Stimulated activated memory B cell treated with anti-CD40 and anti-IgM and Interleukin-4, amounts not matched to agents 10 μg/mL and 1 μg/mL and 100 μg/mL, for 72 hours (primary cell): ENCODE results near the gene CUTC.

Source experiments
- ATAC-seq: fragments of 150-1000 bp; cut with Tn5 transposase; 2 replicates; pipeline ENCODE4 v1.10.0; 2021
- H3K27ac Mint-ChIP-seq: one replicate; pipeline ENCODE4 v1.8.0; 2022; ENCODE audit warnings: mild to moderate bottlenecking, mixed read lengths
- H3K27me3 Mint-ChIP-seq: one replicate; pipeline ENCODE4 v1.8.0; 2022; ENCODE audit warnings: mixed read lengths
- H3K36me3 Mint-ChIP-seq: one replicate; pipeline ENCODE4 v1.8.0; 2022; ENCODE audit warnings: mixed read lengths
- H3K4me1 Mint-ChIP-seq: one replicate; pipeline ENCODE4 v1.8.0; 2022; ENCODE audit warnings: mixed read lengths
- H3K4me3 Mint-ChIP-seq: one replicate; pipeline ENCODE4 v1.8.0; 2022; ENCODE audit warnings: mild to moderate bottlenecking, moderate library complexity, mixed read lengths
- H3K9me3 Mint-ChIP-seq: one replicate; pipeline ENCODE4 v1.8.0; 2022; ENCODE audit warnings: mixed read lengths

CUTC gene

DNA sequence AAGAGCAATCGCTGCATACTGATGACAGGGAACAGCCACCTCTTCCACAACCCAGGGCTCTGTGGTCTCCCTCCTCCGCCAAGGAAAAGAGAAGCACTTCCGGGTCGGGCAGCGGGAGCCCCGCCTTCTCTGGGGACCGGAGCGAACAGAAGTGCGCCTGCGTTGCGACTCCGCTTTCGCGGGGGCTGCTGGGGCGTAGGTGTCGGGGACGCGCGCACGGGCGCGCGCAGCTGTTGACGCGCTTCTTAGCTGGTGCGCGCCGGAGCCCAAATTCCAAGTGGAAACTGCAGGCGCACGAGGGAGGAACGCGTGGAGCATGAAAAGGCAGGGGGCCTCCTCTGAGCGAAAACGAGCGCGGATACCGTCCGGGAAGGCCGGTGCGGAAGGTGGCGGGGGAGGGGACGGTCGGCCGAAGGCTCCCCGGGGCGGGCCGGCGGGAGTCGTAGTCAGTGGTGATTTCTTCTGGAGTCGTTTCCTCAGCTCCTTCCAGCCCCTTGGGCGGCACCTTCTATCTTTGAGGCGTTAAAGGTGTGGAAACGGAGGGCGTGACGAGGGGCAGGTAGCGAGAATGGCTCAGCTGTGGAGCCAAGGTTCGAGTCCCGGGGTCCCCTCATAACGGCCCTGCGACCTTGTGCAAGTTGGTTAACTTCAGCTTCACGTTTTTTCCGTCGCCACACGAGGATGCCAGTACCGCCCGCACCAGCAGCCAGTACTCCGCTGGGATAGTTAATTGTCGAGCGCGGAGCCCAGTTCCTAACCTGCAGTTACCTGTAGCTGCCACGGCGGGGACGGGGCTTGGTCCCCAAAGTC lies at the start of gene CUTC, which contains the start of gene COX15:
TSS of gene CUTC (plus strand) at position 202 of the 810 bp plus-strand sequence. CDS start at position 317, 115 bp downstream.
TSS of gene COX15 (minus strand) at position 95 of the 810 bp plus-strand sequence. CDS start at position 17, 78 bp downstream.
- no peaks in the 10 kb centered on the region for H3K9me3 Mint-ChIP-seq
- H3K4me1 Mint-ChIP-seq: peaks cover 32% of the 10 kb centered on the region
- ATAC-seq: peak; percentile 97
- peak within 1 kb of the TSS; percentile 100 for H3K27ac Mint-ChIP-seq
- H3K27me3 Mint-ChIP-seq: no peaks in the 10 kb centered on the region
- peaks cover 27% of the 10 kb centered on the region for H3K36me3 Mint-ChIP-seq
- peak within 1 kb of the TSS; percentile 98 for H3K4me3 Mint-ChIP-seq

DNA sequence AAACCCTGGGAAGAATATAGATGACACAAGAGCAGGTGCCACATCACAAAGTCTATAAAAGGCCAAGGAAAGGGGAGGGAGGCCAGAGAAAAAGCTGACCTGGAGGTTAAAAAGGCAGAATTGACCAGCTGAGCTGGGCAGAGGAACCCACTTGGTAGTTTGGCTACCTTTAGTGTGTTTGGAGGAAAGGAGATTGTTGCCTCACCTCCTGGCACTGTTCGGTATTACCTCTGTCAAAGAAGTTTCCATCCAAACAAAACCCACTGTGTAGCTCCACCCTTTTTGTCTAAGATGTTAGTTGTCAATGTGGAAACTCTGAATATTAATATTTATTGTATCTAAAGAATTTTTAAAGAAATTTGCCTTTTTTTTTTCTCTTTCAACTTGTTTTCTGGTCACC lies 49.3 kb upstream of the CUTC start:
- no peak overlapping the region for H3K27ac Mint-ChIP-seq
- H3K9me3 Mint-ChIP-seq: no peaks in the 10 kb centered on the region
- peaks cover 23% of the 10 kb centered on the region for H3K36me3 Mint-ChIP-seq
- no peaks in the 10 kb centered on the region for H3K27me3 Mint-ChIP-seq
- peaks cover 14% of the 10 kb centered on the region for H3K4me1 Mint-ChIP-seq
- H3K4me3 Mint-ChIP-seq: no peak overlapping the region
- ATAC-seq: no peak

GRCh38 chr10:99685597-99685967 lies 46.5 kb upstream of the CUTC start:
- ATAC-seq: peak; percentile 61
- H3K4me3 Mint-ChIP-seq: no peak overlapping the region
- H3K9me3 Mint-ChIP-seq: no peaks in the 10 kb centered on the region
- peak overlapping the region; percentile 16 for H3K27ac Mint-ChIP-seq
- peaks cover 14% of the 10 kb centered on the region for H3K4me1 Mint-ChIP-seq
- peaks cover 18% of the 10 kb centered on the region for H3K36me3 Mint-ChIP-seq
- H3K27me3 Mint-ChIP-seq: no peaks in the 10 kb centered on the region

DNA sequence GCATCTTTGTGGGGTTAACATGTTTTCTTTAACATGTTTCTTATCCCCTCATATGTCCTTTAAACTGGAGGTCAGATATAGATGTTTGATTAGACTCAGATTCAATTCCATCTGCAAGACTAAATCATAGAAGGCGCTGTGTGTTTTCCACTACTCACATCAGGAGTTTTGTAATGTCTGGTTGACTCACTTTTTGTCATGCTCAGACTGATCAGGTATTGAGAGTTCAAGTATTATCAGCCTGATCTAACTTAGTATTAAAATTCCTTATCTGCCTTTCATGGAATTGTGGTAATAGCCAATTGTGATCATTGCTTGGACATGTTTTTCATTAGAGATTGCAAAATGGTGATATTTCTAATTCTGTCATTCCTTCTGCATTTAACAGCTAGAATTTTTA lies 42.6 kb upstream of the CUTC start:
- peaks cover 14% of the 10 kb centered on the region for H3K4me1 Mint-ChIP-seq

GRCh38 chr10:99693933-99694583 lies 38.0 kb upstream of the CUTC start:
- H3K27ac Mint-ChIP-seq: no peak overlapping the region
- peaks cover 53% of the 10 kb centered on the region for H3K36me3 Mint-ChIP-seq
- H3K4me1 Mint-ChIP-seq: no peaks in the 10 kb centered on the region
- H3K27me3 Mint-ChIP-seq: no peaks in the 10 kb centered on the region
- ATAC-seq: no peak
- no peak overlapping the region for H3K4me3 Mint-ChIP-seq
- H3K9me3 Mint-ChIP-seq: no peaks in the 10 kb centered on the region

More for the DNA sequence above, 42.6 kb upstream of the CUTC start:
- H3K27me3 Mint-ChIP-seq: no peaks in the 10 kb centered on the region
- no peak overlapping the region for H3K27ac Mint-ChIP-seq
- no peak for ATAC-seq
- no peaks in the 10 kb centered on the region for H3K9me3 Mint-ChIP-seq
- no peak overlapping the region for H3K4me3 Mint-ChIP-seq
- H3K36me3 Mint-ChIP-seq: peaks cover 31% of the 10 kb centered on the region

DNA sequence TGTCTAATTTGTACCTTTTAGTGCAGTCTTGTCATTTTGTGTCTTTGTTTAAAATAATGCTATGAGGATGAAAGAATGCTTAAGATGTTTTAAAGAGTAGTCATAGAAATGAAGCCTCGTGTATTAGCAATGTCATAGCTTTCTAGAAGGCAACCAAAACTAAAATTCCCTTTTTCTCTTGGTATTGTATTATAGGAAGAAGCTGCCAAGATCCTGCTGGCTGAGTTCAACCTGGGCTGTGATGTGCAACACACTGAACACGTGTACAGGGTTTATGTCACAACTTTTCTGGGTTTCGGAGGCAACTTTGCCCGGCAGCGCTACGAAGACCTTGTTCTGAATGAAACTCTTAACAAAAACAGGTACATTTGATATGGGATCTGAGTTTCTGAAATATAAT lies 36.3 kb upstream of the CUTC start:
- no peaks in the 10 kb centered on the region for H3K9me3 Mint-ChIP-seq
- no peaks in the 10 kb centered on the region for H3K4me1 Mint-ChIP-seq
- no peaks in the 10 kb centered on the region for H3K27me3 Mint-ChIP-seq
- no peak overlapping the region for H3K4me3 Mint-ChIP-seq
- H3K27ac Mint-ChIP-seq: no peak overlapping the region
- no peak for ATAC-seq
- H3K36me3 Mint-ChIP-seq: peaks cover 66% of the 10 kb centered on the region

- Mint-ChIP-seq H3K27me3 (no peaks in the 10 kb centered on the region), H3K27ac (no peak overlapping the region), H3K9me3 (no peaks in the 10 kb centered on the region), H3K36me3 (peaks cover 66% of the 10 kb centered on the region), H3K4me3 (no peak overlapping the region), H3K4me1 (no peaks in the 10 kb centered on the region)
- ATAC-seq: no peak
These were observed 33.4 kb upstream of the CUTC start for GRCh38 chr10:99698504-99699080.

DNA sequence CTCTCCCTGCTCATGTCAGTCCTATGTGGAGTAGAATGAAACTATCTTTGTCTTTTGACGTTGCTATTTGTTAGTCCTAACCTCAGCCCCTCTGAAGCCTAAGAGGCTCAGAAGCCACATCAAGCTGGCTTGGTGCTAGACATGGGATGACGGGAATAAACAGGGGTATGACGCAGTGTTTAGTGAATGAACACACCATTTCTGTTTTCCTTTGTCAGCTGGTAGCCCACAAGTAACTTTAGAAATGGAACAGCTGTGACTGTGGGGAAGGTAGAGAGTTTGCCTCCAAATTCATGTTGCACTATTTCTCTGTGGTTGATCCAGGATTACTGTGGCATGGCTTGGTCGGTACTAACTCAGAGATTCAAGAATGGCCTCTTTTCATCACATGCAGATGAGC lies 31.4 kb upstream of the CUTC start:
- Mint-ChIP-seq H3K27me3 (no peaks in the 10 kb centered on the region), H3K36me3 (peaks cover 75% of the 10 kb centered on the region), H3K27ac (no peak overlapping the region), H3K9me3 (no peaks in the 10 kb centered on the region), H3K4me3 (no peak overlapping the region), H3K4me1 (no peaks in the 10 kb centered on the region)
- no peak for ATAC-seq

- H3K27ac Mint-ChIP-seq: no peak overlapping the region
- H3K4me1 Mint-ChIP-seq: peaks cover 7% of the 10 kb centered on the region
- ATAC-seq: no peak
- no peak overlapping the region for H3K4me3 Mint-ChIP-seq
- no peaks in the 10 kb centered on the region for H3K9me3 Mint-ChIP-seq
- H3K36me3 Mint-ChIP-seq: peaks cover 57% of the 10 kb centered on the region
- no peaks in the 10 kb centered on the region for H3K27me3 Mint-ChIP-seq
These were observed 23.5 kb upstream of the CUTC start for GRCh38 chr10:99708428-99709012.

DNA sequence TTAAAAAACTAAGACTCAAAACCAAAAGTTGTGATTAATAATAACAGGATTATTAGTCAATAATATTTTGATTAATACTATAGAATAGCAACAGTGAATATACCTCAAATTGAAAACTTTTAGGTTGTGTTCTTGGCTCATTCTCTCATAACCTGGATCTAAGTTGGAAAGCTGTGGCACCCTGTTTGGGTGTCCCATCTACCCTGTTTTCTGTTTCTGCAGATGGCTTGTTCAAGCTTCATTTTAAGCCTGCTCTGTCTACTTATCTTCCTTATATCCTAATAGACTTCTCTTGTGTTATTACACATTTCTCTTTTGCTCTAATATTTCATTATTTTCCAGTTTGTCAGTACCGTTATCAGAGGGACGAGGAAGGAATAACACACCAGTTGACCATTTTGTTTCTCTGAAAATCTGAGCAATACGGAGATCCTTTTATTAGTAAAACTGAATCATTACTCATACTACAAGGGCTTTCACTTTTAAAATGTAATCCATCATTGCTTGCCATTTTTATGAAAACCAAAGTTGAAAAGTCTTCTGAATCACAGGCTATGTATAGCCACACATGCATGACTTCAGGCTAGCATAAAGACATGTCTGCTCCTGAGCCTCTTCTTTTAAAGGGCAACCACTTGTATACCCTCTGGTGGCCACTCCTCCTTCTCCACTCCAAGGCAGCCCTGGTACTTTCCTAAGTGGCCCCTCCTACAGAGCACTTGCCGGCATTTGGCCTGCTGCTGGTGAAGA lies 22.4 kb upstream of the CUTC start:
- Mint-ChIP-seq H3K27me3 (no peaks in the 10 kb centered on the region), H3K36me3 (peaks cover 53% of the 10 kb centered on the region), H3K4me1 (peaks cover 7% of the 10 kb centered on the region), H3K4me3 (no peak overlapping the region), H3K27ac (peak overlapping the region; percentile 12), H3K9me3 (no peaks in the 10 kb centered on the region)
- ATAC-seq: no peak

- peak; percentile 67 for ATAC-seq
- Mint-ChIP-seq H3K4me1 (peaks cover 7% of the 10 kb centered on the region), H3K27me3 (no peaks in the 10 kb centered on the region), H3K9me3 (no peaks in the 10 kb centered on the region), H3K4me3 (no peak overlapping the region), H3K27ac (no peak overlapping the region), H3K36me3 (peaks cover 55% of the 10 kb centered on the region)
These were observed 20.8 kb upstream of the CUTC start for GRCh38 chr10:99711129-99711719.

DNA sequence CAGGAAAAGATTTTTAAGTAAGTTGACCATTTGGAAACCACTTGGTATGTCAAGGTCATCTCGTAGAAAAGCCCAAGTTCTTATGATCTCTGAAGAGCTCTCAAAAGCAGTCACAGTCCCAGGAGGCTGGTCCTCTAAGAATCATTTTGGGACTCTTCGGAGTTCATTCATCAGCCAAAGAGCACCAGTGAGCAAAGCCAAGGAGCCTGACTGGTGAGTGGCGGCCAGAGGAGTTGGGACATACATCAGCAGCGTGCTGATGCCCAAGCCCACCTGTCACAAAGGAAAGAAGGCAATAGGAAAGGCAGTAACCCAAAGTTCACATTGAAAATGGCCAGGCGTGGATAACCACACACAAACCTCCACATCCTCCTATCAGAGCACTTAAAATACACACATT lies 17.6 kb upstream of the CUTC start:
- no peaks in the 10 kb centered on the region for H3K9me3 Mint-ChIP-seq
- peaks cover 7% of the 10 kb centered on the region for H3K4me1 Mint-ChIP-seq
- no peak for ATAC-seq
- peaks cover 66% of the 10 kb centered on the region for H3K36me3 Mint-ChIP-seq
- no peak overlapping the region for H3K4me3 Mint-ChIP-seq
- no peaks in the 10 kb centered on the region for H3K27me3 Mint-ChIP-seq
- no peak overlapping the region for H3K27ac Mint-ChIP-seq

DNA sequence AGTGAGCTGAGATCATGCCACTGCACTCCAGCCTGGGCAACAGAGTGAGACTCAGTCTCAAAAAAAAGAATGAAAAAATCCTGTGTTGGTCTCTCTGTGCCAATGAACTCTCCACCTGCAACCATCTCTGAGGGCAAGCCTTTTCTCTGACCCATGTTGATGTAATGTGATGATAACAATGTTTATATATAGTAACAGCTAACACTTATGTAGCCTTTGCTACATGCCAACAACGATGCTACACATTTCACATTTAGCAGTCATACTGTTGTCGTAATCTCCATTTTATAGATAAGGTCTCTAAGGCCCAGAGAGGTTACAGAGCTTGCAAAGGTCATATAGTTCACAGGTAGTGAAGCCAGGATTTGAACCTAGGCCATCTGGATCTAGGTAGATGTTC lies 11.6 kb upstream of the CUTC start:
- Mint-ChIP-seq H3K27ac (no peak overlapping the region), H3K4me3 (no peak overlapping the region), H3K27me3 (no peaks in the 10 kb centered on the region), H3K9me3 (no peaks in the 10 kb centered on the region), H3K36me3 (peaks cover 63% of the 10 kb centered on the region), H3K4me1 (peaks cover 2% of the 10 kb centered on the region)
- no peak for ATAC-seq

- no peak overlapping the region for H3K27ac Mint-ChIP-seq
- H3K4me1 Mint-ChIP-seq: peaks cover 37% of the 10 kb centered on the region
- ATAC-seq: no peak
- H3K4me3 Mint-ChIP-seq: no peak overlapping the region
- peaks cover 34% of the 10 kb centered on the region for H3K36me3 Mint-ChIP-seq
- no peaks in the 10 kb centered on the region for H3K27me3 Mint-ChIP-seq
- H3K9me3 Mint-ChIP-seq: no peaks in the 10 kb centered on the region
These were observed 2.0 kb upstream of the CUTC start for GRCh38 chr10:99730026-99730425.
